Liver (tissue), 3 donors: ENCODE results near the gene CDC27.

Experiments used
- EGR1 ChIP-seq, 2 donors: IDR thresholded peaks; 2 replicates each; pipeline ENCODE4 v1.6.1; 2016 to 2018; ENCODE audit warnings: antibody characterized with exemption in 2 of 2, low read depth in 2 of 2
- GABPA ChIP-seq, 2 donors: IDR thresholded peaks in 1 of 2; conservative IDR thresholded peaks in 1 of 2; 2 replicates each; pipeline ENCODE4 v1.6.1; 2016; ENCODE audit warnings: antibody characterized with exemption in 2 of 2, mild to moderate bottlenecking in 1 of 2, moderate library complexity in 1 of 2
- RAD21 ChIP-seq, 2 donors: IDR thresholded peaks; 2 replicates each; pipeline ENCODE4 v1.6.1; 2016; ENCODE audit warnings: antibody characterized with exemption in 2 of 2, mild to moderate bottlenecking in 2 of 2
- RXRA ChIP-seq, 2 donors: IDR thresholded peaks; 2 replicates each; pipeline ENCODE4 v1.6.1; 2017 to 2018; ENCODE audit warnings: antibody characterized with exemption in 2 of 2, mild to moderate bottlenecking in 1 of 2
- SP1 ChIP-seq: IDR thresholded peaks from 2 replicates; pipeline ENCODE4 v1.6.1; 2018; ENCODE audit warnings: antibody characterized with exemption, mild to moderate bottlenecking
- YY1 ChIP-seq: IDR thresholded peaks from 2 replicates; pipeline ENCODE4 v1.6.1; 2016; ENCODE audit warnings: antibody characterized with exemption, mild to moderate bottlenecking
- TF ChIP-seq, protein P1 (sequence below): fragments of 150-350 bp; IDR thresholded peaks from 2 replicates; pipeline ENCODE4 v1.5.1; 2017; ENCODE audit warnings: improper control_type of control experiment, low read depth, low read length; ENCODE audit not compliant: missing input control
- TF ChIP-seq, protein P2 (sequence below): IDR thresholded peaks from 2 replicates; pipeline ENCODE4 v1.6.1; 2016; ENCODE audit warnings: antibody characterized with exemption, mild to moderate bottlenecking
- donor health status: healthy.
- donor health status: healthy.

DNA sequence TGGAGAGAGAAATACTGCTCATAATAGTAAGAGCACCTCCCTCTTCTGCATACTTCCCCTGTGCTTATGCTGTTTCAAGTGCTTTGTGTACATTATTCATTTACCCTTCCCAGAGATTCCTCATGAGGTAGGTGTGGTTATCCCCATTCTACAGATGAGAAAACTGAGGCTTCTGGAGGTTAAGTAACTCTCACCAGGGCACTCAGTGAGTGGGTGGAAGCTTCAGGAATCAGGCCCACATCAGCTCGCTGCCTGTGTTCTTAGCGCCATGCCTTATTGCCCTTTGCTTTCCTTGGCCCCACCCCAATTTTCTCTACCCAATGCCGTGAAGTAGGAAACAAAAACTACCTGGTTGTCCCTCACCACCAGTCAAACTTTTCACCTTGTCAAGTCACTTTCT lies 46.4 kb upstream of the CDC27 start:
- no peak for TF ChIP-seq SP1
- TF ChIP-seq RAD21 (IDR thresholded peaks at IDR 0.05) = no peak
- TF ChIP-seq, protein P1, sequence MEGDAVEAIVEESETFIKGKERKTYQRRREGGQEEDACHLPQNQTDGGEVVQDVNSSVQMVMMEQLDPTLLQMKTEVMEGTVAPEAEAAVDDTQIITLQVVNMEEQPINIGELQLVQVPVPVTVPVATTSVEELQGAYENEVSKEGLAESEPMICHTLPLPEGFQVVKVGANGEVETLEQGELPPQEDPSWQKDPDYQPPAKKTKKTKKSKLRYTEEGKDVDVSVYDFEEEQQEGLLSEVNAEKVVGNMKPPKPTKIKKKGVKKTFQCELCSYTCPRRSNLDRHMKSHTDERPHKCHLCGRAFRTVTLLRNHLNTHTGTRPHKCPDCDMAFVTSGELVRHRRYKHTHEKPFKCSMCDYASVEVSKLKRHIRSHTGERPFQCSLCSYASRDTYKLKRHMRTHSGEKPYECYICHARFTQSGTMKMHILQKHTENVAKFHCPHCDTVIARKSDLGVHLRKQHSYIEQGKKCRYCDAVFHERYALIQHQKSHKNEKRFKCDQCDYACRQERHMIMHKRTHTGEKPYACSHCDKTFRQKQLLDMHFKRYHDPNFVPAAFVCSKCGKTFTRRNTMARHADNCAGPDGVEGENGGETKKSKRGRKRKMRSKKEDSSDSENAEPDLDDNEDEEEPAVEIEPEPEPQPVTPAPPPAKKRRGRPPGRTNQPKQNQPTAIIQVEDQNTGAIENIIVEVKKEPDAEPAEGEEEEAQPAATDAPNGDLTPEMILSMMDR = no peak
- TF ChIP-seq RXRA (IDR thresholded peaks at IDR 0.05) = no peak
- no peak for TF ChIP-seq GABPA (IDR thresholded peaks at IDR 0.05 in 1 of 2, conservative IDR thresholded peaks at IDR 0.05 in 1 of 2)
- TF ChIP-seq, protein P2, sequence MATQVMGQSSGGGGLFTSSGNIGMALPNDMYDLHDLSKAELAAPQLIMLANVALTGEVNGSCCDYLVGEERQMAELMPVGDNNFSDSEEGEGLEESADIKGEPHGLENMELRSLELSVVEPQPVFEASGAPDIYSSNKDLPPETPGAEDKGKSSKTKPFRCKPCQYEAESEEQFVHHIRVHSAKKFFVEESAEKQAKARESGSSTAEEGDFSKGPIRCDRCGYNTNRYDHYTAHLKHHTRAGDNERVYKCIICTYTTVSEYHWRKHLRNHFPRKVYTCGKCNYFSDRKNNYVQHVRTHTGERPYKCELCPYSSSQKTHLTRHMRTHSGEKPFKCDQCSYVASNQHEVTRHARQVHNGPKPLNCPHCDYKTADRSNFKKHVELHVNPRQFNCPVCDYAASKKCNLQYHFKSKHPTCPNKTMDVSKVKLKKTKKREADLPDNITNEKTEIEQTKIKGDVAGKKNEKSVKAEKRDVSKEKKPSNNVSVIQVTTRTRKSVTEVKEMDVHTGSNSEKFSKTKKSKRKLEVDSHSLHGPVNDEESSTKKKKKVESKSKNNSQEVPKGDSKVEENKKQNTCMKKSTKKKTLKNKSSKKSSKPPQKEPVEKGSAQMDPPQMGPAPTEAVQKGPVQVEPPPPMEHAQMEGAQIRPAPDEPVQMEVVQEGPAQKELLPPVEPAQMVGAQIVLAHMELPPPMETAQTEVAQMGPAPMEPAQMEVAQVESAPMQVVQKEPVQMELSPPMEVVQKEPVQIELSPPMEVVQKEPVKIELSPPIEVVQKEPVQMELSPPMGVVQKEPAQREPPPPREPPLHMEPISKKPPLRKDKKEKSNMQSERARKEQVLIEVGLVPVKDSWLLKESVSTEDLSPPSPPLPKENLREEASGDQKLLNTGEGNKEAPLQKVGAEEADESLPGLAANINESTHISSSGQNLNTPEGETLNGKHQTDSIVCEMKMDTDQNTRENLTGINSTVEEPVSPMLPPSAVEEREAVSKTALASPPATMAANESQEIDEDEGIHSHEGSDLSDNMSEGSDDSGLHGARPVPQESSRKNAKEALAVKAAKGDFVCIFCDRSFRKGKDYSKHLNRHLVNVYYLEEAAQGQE = no peak
- no peak for TF ChIP-seq YY1
- no peak for TF ChIP-seq EGR1 (IDR thresholded peaks at IDR 0.05; ENCODE audit: low read depth in 2 of 2)
